SK-MEL-5 (cell line): ENCODE measurements around the gene MINDY4B. TPM values are rescaled to one million over a fixed set of nuclear protein-coding genes. Genes with fewer than 3 reads are reported as not detected.

ENCODE experiments used
- DNase-seq: peaks from one replicate; pipeline ENCODE4 v3.0.0-alpha.2; 2016; ENCODE audit warnings: low read depth, low spot score
- in situ Hi-C: cut with HindIII; loops from 2 replicates; pipeline ENCODE4 v1.10.0; 2016; ENCODE audit warnings: low sequenced_read_pairs, high pct_unique_total_duplicates, low pct_unique_long_range_greater_than_20kb
- total RNA-seq: library from RNA; depleted of rRNA; stranded (reverse); fragments of >200 nt; shearing (Covaris generic); gene quantifications from 2 replicates; pipeline ENCODE4 v1.2.3, GENCODE V29; 2014

Gene MINDY4B
- total RNA-seq, 1 experiment from 2014 or later = not detected

GRCh38 chr3:150906461-150906860 is 1.2 kb upstream of the MINDY4B start:
- in situ Hi-C loops = no loop called here
- DNase-seq = no peak

- in situ Hi-C loops = no loop called here
- DNase-seq = no peak
Measured at GRCh38 chr3:150905746-150906145, 507 bp upstream of the MINDY4B start.

GRCh38 chr3:150902988-150903387 is 2.3 kb downstream of the MINDY4B start:
- in situ Hi-C loops = no loop called here
- DNase-seq = no peak

- DNase-seq = no peak
Measured at GRCh38 chr3:150901793-150902192, 3.4 kb downstream of the MINDY4B start.

GRCh38 chr3:150899141-150899540 is 6.1 kb downstream of the MINDY4B start:
- in situ Hi-C loops = no loop called here
- no peak for DNase-seq

More at GRCh38 chr3:150901793-150902192, 3.4 kb downstream of the MINDY4B start:
- in situ Hi-C loops = no loop called here

- in situ Hi-C loops = no loop called here
- no peak for DNase-seq
Measured at GRCh38 chr3:150898046-150898754, 7.0 kb downstream of the MINDY4B start.

GRCh38 chr3:150897592-150897991 is 7.6 kb downstream of the MINDY4B start:
- in situ Hi-C loops = no loop called here
- no peak for DNase-seq

- in situ Hi-C loops = no loop called here
Measured at GRCh38 chr3:150890831-150891230, 14.4 kb downstream of the MINDY4B start.

GRCh38 chr3:150890295-150890694 is 14.9 kb downstream of the MINDY4B start:
- DNase-seq = no peak
- in situ Hi-C loops = no loop called here

More at GRCh38 chr3:150890831-150891230, 14.4 kb downstream of the MINDY4B start:
- DNase-seq = no peak

- no peak for DNase-seq
- in situ Hi-C loops = no loop called here
Measured at GRCh38 chr3:150889106-150889505, 16.1 kb downstream of the MINDY4B start.

GRCh38 chr3:150887031-150887430 is 18.2 kb downstream of the MINDY4B start:
- DNase-seq = no peak
- in situ Hi-C loops = no loop called here

GRCh38 chr3:150885535-150885934 is 19.7 kb downstream of the MINDY4B start:
- in situ Hi-C loops = no loop called here
- DNase-seq = no peak

GRCh38 chr3:150878996-150879575 is 26.2 kb downstream of the MINDY4B start:
- DNase-seq = no peak
- in situ Hi-C loops = no loop called here

GRCh38 chr3:150878290-150878689 is 26.9 kb downstream of the MINDY4B start:
- in situ Hi-C loops = no loop called here
- no peak for DNase-seq

- in situ Hi-C loops = no loop called here
- no peak for DNase-seq
Measured at GRCh38 chr3:150877303-150877702, 27.9 kb downstream of the MINDY4B start.

- DNase-seq = no peak
- in situ Hi-C loops = no loop called here
Measured at GRCh38 chr3:150876611-150877265, 28.5 kb downstream of the MINDY4B start.

GRCh38 chr3:150875548-150875947 is 29.7 kb downstream of the MINDY4B start:
- in situ Hi-C loops = no loop called here
- no peak for DNase-seq

- no peak for DNase-seq
- in situ Hi-C loops = no loop called here
Measured at GRCh38 chr3:150874666-150875219, 30.5 kb downstream of the MINDY4B start.
